ENCODE data around the gene ZDHHC1.

DNA sequence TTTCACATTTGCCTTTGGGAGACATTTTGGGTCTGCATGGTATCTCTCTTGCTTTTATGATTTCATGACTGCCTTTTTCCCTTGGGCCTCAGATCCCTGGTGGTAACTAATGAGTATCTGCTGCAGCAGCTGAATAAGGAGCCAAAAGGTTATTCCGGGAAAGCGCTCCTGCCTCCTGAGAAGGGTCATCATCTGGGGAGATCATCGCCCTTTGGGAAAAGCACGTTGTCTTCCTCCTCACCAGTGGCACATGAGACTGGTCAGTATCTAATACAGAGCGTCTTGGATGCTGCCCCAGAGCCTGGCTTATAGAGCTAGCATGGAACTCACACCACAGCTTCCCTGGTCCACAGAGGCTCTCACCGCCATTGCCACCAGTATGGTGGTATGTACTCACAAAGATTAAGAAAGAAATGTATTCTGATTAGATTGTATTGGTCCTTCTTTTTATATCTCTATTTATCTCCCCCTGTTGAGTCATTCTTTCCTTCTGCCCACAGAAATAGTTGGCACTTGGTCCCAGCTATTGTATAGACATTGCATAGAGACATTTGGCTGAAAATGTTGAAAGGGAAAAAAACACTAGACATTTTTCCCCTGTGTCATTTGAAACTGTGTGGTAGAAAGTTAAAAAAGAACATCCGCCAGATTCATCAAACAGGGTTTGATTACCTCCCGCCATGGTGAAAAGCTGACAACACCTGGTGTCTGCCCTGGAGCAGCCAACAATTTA is 31.3 kb downstream of the ZDHHC1 start:
- TF ChIP-seq CTCF (IDR thresholded peaks at IDR 0.05) = no peak
- TF ChIP-seq POLR2A (IDR thresholded peaks at IDR 0.05) = no peak
